ENCODE data around the gene LPIN2. TPM values are rescaled to one million over a fixed set of nuclear protein-coding genes. Genes with fewer than 3 reads are reported as not detected.
"Not testable (repeated sequence)": the region's sequence is repeated elsewhere in the genome, so short reads cannot be mapped to it uniquely, and the experiment has no call there.

Gene LPIN2
- total and polyA plus RNA-seq, 7 experiments from 2014 or later, result 58.8 to 133 (median 73.1) TPM

- H3K27ac Mint-ChIP-seq; H3K27me3 ChIP-seq (ENCODE audit: control insufficient read depth in 2 of 2, insufficient read depth in 2 of 2, low read length in 2 of 2); intact Hi-C loops (cut with micrococcal nuclease); H3K4me3 ChIP-seq (ENCODE audit: low read length); DNase-seq; H3K27me3 Mint-ChIP-seq; H3K36me3 ChIP-seq (ENCODE audit: control insufficient read depth in 2 of 3, insufficient read depth in 3 of 3, low read length in 3 of 3); ATAC-seq; H3K36me3 Mint-ChIP-seq; CTCF ChIA-PET; H3K9me3 Mint-ChIP-seq; H3K9me3 ChIP-seq (ENCODE audit: control insufficient read depth in 2 of 3, low read length in 3 of 3); H3K27ac ChIP-seq (ENCODE audit: low read depth, low read length); H3K4me3 Mint-ChIP-seq; H3K4me1 ChIP-seq (ENCODE audit: control insufficient read depth in 2 of 2, insufficient read depth in 2 of 2, low read length in 2 of 2): not testable (repeated sequence)
- H3K4me1 Mint-ChIP-seq, result peaks cover 0 to 15% (median 8%) of the 10 kb centered on the region in 7 donors
- POLR2A ChIA-PET, result interaction anchor here (1.6 kb wide), 1 partner anchor 10 kb away, joined by 3 read pairs; no protein-coding TSS in a partner anchor
Observed at GRCh38 chr18:3028115-3028514, 15.2 kb upstream of the LPIN2 start.

GRCh38 chr18:3027370-3027891, 14.5 kb upstream of the LPIN2 start:
- no peaks in the 10 kb centered on the region for H3K36me3 ChIP-seq (ENCODE audit: control insufficient read depth in 2 of 3, insufficient read depth in 3 of 3, low read length in 3 of 3)
- ATAC-seq, result no peak
- peak overlapping the region in 1 of 9 donors; percentile 45 for H3K27ac Mint-ChIP-seq
- ChIA-PET CTCF (no interaction called here), POLR2A (no interaction called here)
- H3K9me3 Mint-ChIP-seq, result no peaks in the 10 kb centered on the region
- no peak for DNase-seq
- H3K9me3 ChIP-seq (ENCODE audit: control insufficient read depth in 2 of 3, low read length in 3 of 3), result no peaks in the 10 kb centered on the region
- no peak overlapping the region for H3K27ac ChIP-seq (ENCODE audit: low read depth, low read length)
- H3K4me1 ChIP-seq (ENCODE audit: control insufficient read depth in 2 of 2, insufficient read depth in 2 of 2, low read length in 2 of 2), result no peaks in the 10 kb centered on the region
- no peaks in the 10 kb centered on the region for H3K27me3 ChIP-seq (ENCODE audit: control insufficient read depth in 2 of 2, insufficient read depth in 2 of 2, low read length in 2 of 2)
- H3K4me3 Mint-ChIP-seq, result no peak overlapping the region
- H3K27me3 Mint-ChIP-seq, result no peaks in the 10 kb centered on the region
- peaks cover 0 to 15% (median 8%) of the 10 kb centered on the region in 7 donors for H3K4me1 Mint-ChIP-seq
- H3K4me3 ChIP-seq (ENCODE audit: low read length), result no peak overlapping the region
- H3K36me3 Mint-ChIP-seq, result peaks cover 0 to 2% (median 0%) of the 10 kb centered on the region in 5 donors
- intact Hi-C loops (cut with micrococcal nuclease), result no loop called here

GRCh38 chr18:3025544-3025943, 12.6 kb upstream of the LPIN2 start:
- Mint-ChIP-seq H3K36me3 (peaks cover 0 to 2% (median 0%) of the 10 kb centered on the region in 5 donors), H3K27me3 (no peaks in the 10 kb centered on the region), H3K27ac (peak overlapping the region in 2 of 9 donors; percentile 12 to 16), H3K9me3 (no peaks in the 10 kb centered on the region), H3K4me1 (peaks cover 0 to 8% (median 5%) of the 10 kb centered on the region in 7 donors), H3K4me3 (no peak overlapping the region)
- H3K27ac ChIP-seq (ENCODE audit: low read depth, low read length), result no peak overlapping the region
- ATAC-seq, result no peak
- ChIA-PET POLR2A (no interaction called here), CTCF (interaction anchor here (1.2 kb wide), 1 partner anchor 30 kb away, joined by 5 read pairs; no protein-coding TSS in a partner anchor)
- intact Hi-C loops (cut with micrococcal nuclease), result no loop called here
- H3K4me1 ChIP-seq (ENCODE audit: control insufficient read depth in 2 of 2, insufficient read depth in 2 of 2, low read length in 2 of 2), result no peaks in the 10 kb centered on the region
- no peaks in the 10 kb centered on the region for H3K9me3 ChIP-seq (ENCODE audit: control insufficient read depth in 2 of 3, low read length in 3 of 3)
- no peak for DNase-seq
- no peaks in the 10 kb centered on the region for H3K36me3 ChIP-seq (ENCODE audit: control insufficient read depth in 2 of 3, insufficient read depth in 3 of 3, low read length in 3 of 3)
- no peaks in the 10 kb centered on the region for H3K27me3 ChIP-seq (ENCODE audit: control insufficient read depth in 2 of 2, insufficient read depth in 2 of 2, low read length in 2 of 2)
- H3K4me3 ChIP-seq (ENCODE audit: low read length), result no peak overlapping the region

GRCh38 chr18:3023603-3024002, 10.7 kb upstream of the LPIN2 start:
- CTCF ChIA-PET; H3K27me3 Mint-ChIP-seq; H3K9me3 Mint-ChIP-seq; H3K4me1 Mint-ChIP-seq; H3K27me3 ChIP-seq (ENCODE audit: control insufficient read depth in 2 of 2, insufficient read depth in 2 of 2, low read length in 2 of 2); intact Hi-C loops (cut with micrococcal nuclease); ATAC-seq; H3K4me1 ChIP-seq (ENCODE audit: control insufficient read depth in 2 of 2, insufficient read depth in 2 of 2, low read length in 2 of 2); H3K27ac ChIP-seq (ENCODE audit: low read depth, low read length); H3K36me3 ChIP-seq (ENCODE audit: control insufficient read depth in 2 of 3, insufficient read depth in 3 of 3, low read length in 3 of 3); DNase-seq; H3K9me3 ChIP-seq (ENCODE audit: control insufficient read depth in 2 of 3, low read length in 3 of 3); H3K4me3 ChIP-seq (ENCODE audit: low read length); H3K36me3 Mint-ChIP-seq; H3K4me3 Mint-ChIP-seq: not testable (repeated sequence)
- peak overlapping the region in 2 of 9 donors; percentile 28 to 86 for H3K27ac Mint-ChIP-seq
- POLR2A ChIA-PET, result interaction anchor here (0.7 kb wide), 1 partner anchor 57 kb away, joined by 3 read pairs; no protein-coding TSS in a partner anchor

GRCh38 chr18:3016585-3017297, 3.8 kb upstream of the LPIN2 start:
- Mint-ChIP-seq H3K4me3 (peak overlapping the region; percentile 30 to 78 (median 56)), H3K4me1 (peaks cover 38 to 48% (median 43%) of the 10 kb centered on the region in 7 donors), H3K9me3 (peaks cover 0 to 4% (median 0%) of the 10 kb centered on the region in 11 donors), H3K27me3 (no peaks in the 10 kb centered on the region), H3K27ac (peak overlapping the region; percentile 66 to 95 (median 83)), H3K36me3 (peaks cover 0 to 7% (median 0%) of the 10 kb centered on the region in 5 donors)
- no peaks in the 10 kb centered on the region for H3K36me3 ChIP-seq (ENCODE audit: control insufficient read depth in 2 of 3, insufficient read depth in 3 of 3, low read length in 3 of 3)
- intact Hi-C loops (cut with micrococcal nuclease), result no loop called here
- POLR2A ChIA-PET, result interaction anchor here (0.6 to 6.5 kb wide), 3 partner anchors 14 to 231 kb away, joined by 3 to 72 read pairs (median 3); partner anchors contain the start of gene MYL12A
- H3K9me3 ChIP-seq (ENCODE audit: control insufficient read depth in 2 of 3, low read length in 3 of 3), result no peaks in the 10 kb centered on the region
- no peak for ATAC-seq
- peak overlapping the region; percentile 56 for H3K27ac ChIP-seq (ENCODE audit: low read depth, low read length)
- no peak overlapping the region for H3K4me3 ChIP-seq (ENCODE audit: low read length)
- DNase-seq, result peak in 1 of 9 donors; percentile 28
- peaks cover 3 to 42% of the 10 kb centered on the region in 2 donors for H3K4me1 ChIP-seq (ENCODE audit: control insufficient read depth in 2 of 2, insufficient read depth in 2 of 2, low read length in 2 of 2)
- CTCF ChIA-PET, result interaction anchor here (1.8 to 3.5 kb wide), 2 partner anchors 22 to 46 kb away, joined by 6 to 18 read pairs; no protein-coding TSS in a partner anchor
- H3K27me3 ChIP-seq (ENCODE audit: control insufficient read depth in 2 of 2, insufficient read depth in 2 of 2, low read length in 2 of 2), result no peaks in the 10 kb centered on the region

GRCh38 chr18:3015851-3016250, 2.9 kb upstream of the LPIN2 start:
- intact Hi-C loops (cut with micrococcal nuclease), result no loop called here
- peaks cover 8 to 51% of the 10 kb centered on the region in 2 donors for H3K4me1 ChIP-seq (ENCODE audit: control insufficient read depth in 2 of 2, insufficient read depth in 2 of 2, low read length in 2 of 2)

More at GRCh38 chr18:3015851-3016250, 2.9 kb upstream of the LPIN2 start:
- ChIA-PET POLR2A (interaction anchor here (0.7 to 6.5 kb wide), 4 partner anchors 24 to 51 kb away, joined by 3 to 72 read pairs (median 7); no protein-coding TSS in a partner anchor), CTCF (interaction anchor here (0.7 to 1.6 kb wide), 3 partner anchors 18 to 47 kb away, joined by 5 to 14 read pairs (median 8); no protein-coding TSS in a partner anchor)
- Mint-ChIP-seq H3K27ac (peak overlapping the region; percentile 65 to 95 (median 83)), H3K4me3 (peak overlapping the region; percentile 30 to 78 (median 58)), H3K27me3 (no peaks in the 10 kb centered on the region), H3K4me1 (peaks cover 42 to 57% (median 52%) of the 10 kb centered on the region in 7 donors), H3K9me3 (peaks cover 0 to 4% (median 0%) of the 10 kb centered on the region in 11 donors), H3K36me3 (peaks cover 0 to 13% (median 0%) of the 10 kb centered on the region in 5 donors)
- Histone ChIP-seq H3K4me3 (ENCODE audit: low read length) (no peak overlapping the region), H3K27me3 (ENCODE audit: control insufficient read depth in 2 of 2, insufficient read depth in 2 of 2, low read length in 2 of 2) (no peaks in the 10 kb centered on the region), H3K27ac (ENCODE audit: low read depth, low read length) (peak overlapping the region; percentile 24), H3K36me3 (ENCODE audit: control insufficient read depth in 2 of 3, insufficient read depth in 3 of 3, low read length in 3 of 3) (no peaks in the 10 kb centered on the region), H3K9me3 (ENCODE audit: control insufficient read depth in 2 of 3, low read length in 3 of 3) (no peaks in the 10 kb centered on the region)
- ATAC-seq (no peak), DNase-seq (no peak)

Measured in naive thymus-derived CD4-positive, alpha-beta T cell (primary cell).